ENCODE measurements around the gene ETFB. TPM values are rescaled to one million over a fixed set of nuclear protein-coding genes. Genes with fewer than 3 reads are reported as not detected.

The ETFB gene
- total RNA-seq, 1 experiment from 2014 or later = 66.2 TPM

DNA sequence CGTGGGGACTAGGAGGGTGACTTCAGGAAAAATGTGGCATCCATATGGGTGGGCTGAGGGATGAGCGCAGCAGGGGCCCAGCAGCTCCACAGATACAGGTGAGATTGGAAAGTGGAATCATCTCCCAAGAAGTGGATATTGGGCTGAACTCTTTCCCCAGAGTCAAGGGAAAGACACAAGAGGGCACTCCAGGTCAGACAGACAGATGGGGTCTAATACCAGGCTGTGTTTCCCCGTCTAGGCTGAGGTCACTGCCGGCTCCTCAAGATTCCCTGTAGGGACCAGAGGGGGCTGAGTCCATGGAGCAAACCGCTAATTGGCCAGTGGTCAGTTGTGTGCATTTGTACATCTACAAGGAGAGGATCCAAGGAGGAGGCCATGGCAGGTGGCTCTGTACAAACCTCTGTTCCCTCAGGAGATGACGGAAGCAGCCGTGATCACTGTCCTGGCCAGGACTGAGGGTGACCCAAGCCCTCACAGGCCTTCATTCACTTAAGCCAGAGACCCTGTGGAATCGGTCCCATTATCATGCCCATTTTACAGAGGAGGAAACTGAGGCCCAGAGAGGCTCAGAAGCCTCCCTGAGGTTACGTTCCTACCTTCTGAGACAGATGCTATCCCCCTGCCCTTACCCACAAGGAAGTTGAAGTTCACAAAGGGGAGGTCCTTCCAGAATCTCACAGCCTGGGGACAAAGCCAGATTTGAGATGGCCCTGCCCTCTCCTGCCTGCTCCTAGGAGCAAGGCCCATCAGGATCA lies 69.7 kb downstream of the ETFB start:
- H3K4me3 ChIP-seq (ENCODE audit: low read depth in 2 of 2, low read length in 2 of 2) = no peak overlapping the region
- no peaks in the 10 kb centered on the region; the same call in 1 of the 2 replicates for H3K27me3 ChIP-seq (ENCODE audit: control insufficient read depth, insufficient read depth, low read length)
- ATAC-seq (peak; percentile 60; the same call in 1 of the 2 replicates), DNase-seq (ENCODE audit: low read depth, low spot score) (no peak)
- H3K36me3 ChIP-seq (ENCODE audit: control insufficient read depth, insufficient read depth, low read length) = no peaks in the 10 kb centered on the region
- TF ChIP-seq, protein P1, sequence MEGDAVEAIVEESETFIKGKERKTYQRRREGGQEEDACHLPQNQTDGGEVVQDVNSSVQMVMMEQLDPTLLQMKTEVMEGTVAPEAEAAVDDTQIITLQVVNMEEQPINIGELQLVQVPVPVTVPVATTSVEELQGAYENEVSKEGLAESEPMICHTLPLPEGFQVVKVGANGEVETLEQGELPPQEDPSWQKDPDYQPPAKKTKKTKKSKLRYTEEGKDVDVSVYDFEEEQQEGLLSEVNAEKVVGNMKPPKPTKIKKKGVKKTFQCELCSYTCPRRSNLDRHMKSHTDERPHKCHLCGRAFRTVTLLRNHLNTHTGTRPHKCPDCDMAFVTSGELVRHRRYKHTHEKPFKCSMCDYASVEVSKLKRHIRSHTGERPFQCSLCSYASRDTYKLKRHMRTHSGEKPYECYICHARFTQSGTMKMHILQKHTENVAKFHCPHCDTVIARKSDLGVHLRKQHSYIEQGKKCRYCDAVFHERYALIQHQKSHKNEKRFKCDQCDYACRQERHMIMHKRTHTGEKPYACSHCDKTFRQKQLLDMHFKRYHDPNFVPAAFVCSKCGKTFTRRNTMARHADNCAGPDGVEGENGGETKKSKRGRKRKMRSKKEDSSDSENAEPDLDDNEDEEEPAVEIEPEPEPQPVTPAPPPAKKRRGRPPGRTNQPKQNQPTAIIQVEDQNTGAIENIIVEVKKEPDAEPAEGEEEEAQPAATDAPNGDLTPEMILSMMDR (IDR thresholded peaks at IDR 0.05) = peak; percentile 43; the same call in 1 of the 2 replicates
- no peak for TF ChIP-seq SIN3A (IDR thresholded peaks at IDR 0.05; ENCODE audit: borderline replicate concordance, insufficient read depth, low read depth, low read length)
- POLR2A ChIA-PET = no interaction called here
- in situ Hi-C loops (cut with HindIII; ENCODE audit: low pct_unique_long_range_greater_than_20kb, low sequenced_read_pairs) (no loop called here), intact Hi-C loops (cut with micrococcal nuclease; ENCODE audit: unreplicated experiment) (no loop called here)
- no peaks in the 10 kb centered on the region for H3K4me1 ChIP-seq (ENCODE audit: control insufficient read depth, insufficient read depth, low read length)
- no peaks in the 10 kb centered on the region for H3K9me3 ChIP-seq (ENCODE audit: control insufficient read depth, insufficient read depth, low read depth, low read length)
- CTCF ChIA-PET = no interaction called here
- no TSS peak for BruUV-seq (replicated peaks)
- H3K27ac ChIP-seq (ENCODE audit: low read length) = no peak overlapping the region

DNA sequence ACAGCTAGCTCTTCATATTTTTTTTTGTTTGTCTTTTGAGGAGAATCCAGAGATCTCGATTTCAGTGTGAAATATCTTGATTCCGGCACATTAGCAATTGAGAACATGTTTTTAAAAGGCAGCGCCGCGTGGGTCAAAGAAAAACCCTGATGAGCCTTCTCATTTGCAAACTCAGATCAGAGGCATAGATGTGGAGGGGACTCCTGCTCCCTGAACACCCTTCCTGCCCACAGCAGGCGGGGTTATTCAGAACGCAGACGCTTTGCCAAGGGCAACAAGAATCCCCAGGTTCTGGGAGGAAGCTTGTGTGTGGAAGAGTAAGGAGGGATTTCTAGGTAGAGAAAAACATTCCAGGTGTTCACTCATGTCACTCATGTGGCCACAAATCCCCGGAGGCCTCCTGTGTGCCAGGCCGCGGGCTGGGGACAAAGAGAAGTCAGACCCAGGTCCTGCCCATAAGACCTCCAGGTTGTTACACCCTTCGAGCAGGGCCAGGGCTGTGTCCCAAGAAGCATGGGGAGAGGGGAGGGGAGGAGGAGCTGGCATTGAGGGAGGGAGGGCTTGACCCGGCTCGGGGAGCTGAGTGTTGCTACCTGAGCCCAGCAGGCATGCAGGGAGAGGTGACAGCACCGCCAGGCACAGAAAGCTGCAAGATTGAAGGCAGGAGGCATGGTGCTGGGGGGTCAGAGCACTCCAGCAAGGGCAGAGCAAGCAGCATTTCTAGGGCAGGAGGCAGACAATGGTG lies 70.6 kb downstream of the ETFB start:
- TF ChIP-seq, protein P1 (IDR thresholded peaks at IDR 0.05) = no peak
- TF ChIP-seq SIN3A (IDR thresholded peaks at IDR 0.05; ENCODE audit: borderline replicate concordance, insufficient read depth, low read depth, low read length) (no peak), TCF7L2 (IDR thresholded peaks at IDR 0.05; ENCODE audit: low read depth, low read length) (no peak), POLR2AphosphoS5 (IDR thresholded peaks at IDR 0.05; ENCODE audit: low read depth, low read length) (no peak)
- TF ChIP-seq, protein P2, sequence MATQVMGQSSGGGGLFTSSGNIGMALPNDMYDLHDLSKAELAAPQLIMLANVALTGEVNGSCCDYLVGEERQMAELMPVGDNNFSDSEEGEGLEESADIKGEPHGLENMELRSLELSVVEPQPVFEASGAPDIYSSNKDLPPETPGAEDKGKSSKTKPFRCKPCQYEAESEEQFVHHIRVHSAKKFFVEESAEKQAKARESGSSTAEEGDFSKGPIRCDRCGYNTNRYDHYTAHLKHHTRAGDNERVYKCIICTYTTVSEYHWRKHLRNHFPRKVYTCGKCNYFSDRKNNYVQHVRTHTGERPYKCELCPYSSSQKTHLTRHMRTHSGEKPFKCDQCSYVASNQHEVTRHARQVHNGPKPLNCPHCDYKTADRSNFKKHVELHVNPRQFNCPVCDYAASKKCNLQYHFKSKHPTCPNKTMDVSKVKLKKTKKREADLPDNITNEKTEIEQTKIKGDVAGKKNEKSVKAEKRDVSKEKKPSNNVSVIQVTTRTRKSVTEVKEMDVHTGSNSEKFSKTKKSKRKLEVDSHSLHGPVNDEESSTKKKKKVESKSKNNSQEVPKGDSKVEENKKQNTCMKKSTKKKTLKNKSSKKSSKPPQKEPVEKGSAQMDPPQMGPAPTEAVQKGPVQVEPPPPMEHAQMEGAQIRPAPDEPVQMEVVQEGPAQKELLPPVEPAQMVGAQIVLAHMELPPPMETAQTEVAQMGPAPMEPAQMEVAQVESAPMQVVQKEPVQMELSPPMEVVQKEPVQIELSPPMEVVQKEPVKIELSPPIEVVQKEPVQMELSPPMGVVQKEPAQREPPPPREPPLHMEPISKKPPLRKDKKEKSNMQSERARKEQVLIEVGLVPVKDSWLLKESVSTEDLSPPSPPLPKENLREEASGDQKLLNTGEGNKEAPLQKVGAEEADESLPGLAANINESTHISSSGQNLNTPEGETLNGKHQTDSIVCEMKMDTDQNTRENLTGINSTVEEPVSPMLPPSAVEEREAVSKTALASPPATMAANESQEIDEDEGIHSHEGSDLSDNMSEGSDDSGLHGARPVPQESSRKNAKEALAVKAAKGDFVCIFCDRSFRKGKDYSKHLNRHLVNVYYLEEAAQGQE (IDR thresholded peaks at IDR 0.05; ENCODE audit: insufficient read depth in 1 of 2, low read depth in 2 of 2, low read length in 1 of 2) = no peak
- Histone ChIP-seq H3K36me3 (ENCODE audit: control insufficient read depth, insufficient read depth, low read length) (no peaks in the 10 kb centered on the region), H3K9me3 (ENCODE audit: control insufficient read depth, insufficient read depth, low read depth, low read length) (no peaks in the 10 kb centered on the region), H3K27me3 (ENCODE audit: control insufficient read depth, insufficient read depth, low read length) (no peaks in the 10 kb centered on the region; the same call in 1 of the 2 replicates), H3K4me1 (ENCODE audit: control insufficient read depth, insufficient read depth, low read length) (no peaks in the 10 kb centered on the region), H3K27ac (ENCODE audit: low read length) (no peak overlapping the region), H3K4me3 (ENCODE audit: low read depth in 2 of 2, low read length in 2 of 2) (no peak overlapping the region)
- ATAC-seq = no peak
- in situ Hi-C loops (cut with HindIII; ENCODE audit: low pct_unique_long_range_greater_than_20kb, low sequenced_read_pairs) (no loop called here), intact Hi-C loops (cut with micrococcal nuclease; ENCODE audit: unreplicated experiment) (no loop called here)
- ChIA-PET CTCF (no interaction called here), POLR2A (no interaction called here)
- BruUV-seq (replicated peaks) = no TSS peak
- no peak for DNase-seq (ENCODE audit: low read depth, low spot score)

Other genes with a start within 250 kb of the ETFB start
- not detected for gene SIGLEC9, start 241.5 kb downstream of the ETFB start, total RNA-seq (2021; ENCODE audit: unreplicated experiment)
- gene SIGLEC7, start 224.1 kb downstream of the ETFB start, total RNA-seq (2021; ENCODE audit: unreplicated experiment) = not detected
- gene CD33, start 141.3 kb downstream of the ETFB start, total RNA-seq (2021; ENCODE audit: unreplicated experiment) = 0.13 TPM
- not detected for gene SIGLECL1, start 115.3 kb downstream of the ETFB start, total RNA-seq (2021; ENCODE audit: unreplicated experiment)
- 0.13 TPM for gene IGLON5, start 54.7 kb downstream of the ETFB start, total RNA-seq (2021; ENCODE audit: unreplicated experiment)
- 3.3 TPM for gene VSIG10L, start 24.2 kb downstream of the ETFB start, total RNA-seq (2021; ENCODE audit: unreplicated experiment)
- 0.95 TPM for gene CLDND2, start 2.6 kb upstream of the ETFB start, total RNA-seq (2021; ENCODE audit: unreplicated experiment)
- gene NKG7, start 6.3 kb upstream of the ETFB start, total RNA-seq (2021; ENCODE audit: unreplicated experiment) = 0.23 TPM
- not detected for gene LIM2, start 21.6 kb upstream of the ETFB start, total RNA-seq (2021; ENCODE audit: unreplicated experiment)
- not detected for gene C19orf84, start 24.2 kb upstream of the ETFB start, total RNA-seq (2021; ENCODE audit: unreplicated experiment)
- not detected for gene SIGLEC10, start 51.3 kb upstream of the ETFB start, total RNA-seq (2021; ENCODE audit: unreplicated experiment)
- gene SIGLEC8, start 92.1 kb upstream of the ETFB start, total RNA-seq (2021; ENCODE audit: unreplicated experiment) = not detected
- not detected for gene CEACAM18, start 112.2 kb upstream of the ETFB start, total RNA-seq (2021; ENCODE audit: unreplicated experiment)
- gene SIGLEC12, start 135.4 kb upstream of the ETFB start, total RNA-seq (2021; ENCODE audit: unreplicated experiment) = not detected
- gene SIGLEC6, start 165.3 kb upstream of the ETFB start, total RNA-seq (2021; ENCODE audit: unreplicated experiment) = not detected
- 7.3 TPM for gene ZNF175, start 204.9 kb upstream of the ETFB start, total RNA-seq (2021; ENCODE audit: unreplicated experiment)

Data from Panc1 (cell line).